ENCODE measurements around the gene PLPPR3. TPM values are rescaled to one million over a fixed set of nuclear protein-coding genes. Genes with fewer than 3 reads are reported as not detected.

The PLPPR3 gene
- total and polyA plus RNA-seq, 4 donors, result 3.1 TPM; not detected in 3

DNA sequence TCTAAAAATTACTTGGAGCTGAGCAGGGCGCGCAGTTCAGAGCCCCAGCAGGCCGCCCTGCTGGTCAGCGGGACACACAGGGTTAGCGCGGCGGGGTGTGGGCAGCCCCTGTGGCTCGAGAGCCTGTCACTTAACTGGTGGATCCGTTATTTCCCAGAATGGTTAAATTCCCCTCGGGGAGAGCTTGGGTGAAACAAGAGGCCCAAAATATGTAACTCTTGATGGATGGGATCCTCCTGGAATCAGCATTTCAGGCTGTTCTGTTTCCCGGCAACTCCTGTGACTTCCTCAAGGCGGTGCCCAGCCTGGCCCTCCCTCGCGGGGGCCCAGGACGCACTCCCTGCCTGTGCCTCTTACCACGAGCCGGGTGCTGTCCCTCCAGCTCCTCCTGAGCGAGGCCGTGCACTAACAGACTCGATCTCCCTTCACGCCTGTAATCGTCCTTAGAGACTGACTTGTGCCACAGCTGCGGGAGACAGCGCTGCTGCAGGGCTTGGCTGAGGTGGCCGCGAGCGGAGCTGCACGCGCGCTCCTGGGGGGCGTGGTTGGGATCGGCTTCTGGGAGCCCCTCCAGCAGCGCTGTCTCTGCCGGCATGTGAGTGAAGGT is 14.8 kb downstream of the PLPPR3 start:
- no peaks in the 10 kb centered on the region for H3K27me3 ChIP-seq (ENCODE audit: control insufficient read depth in 4 of 4, insufficient read depth in 4 of 4, low read length in 3 of 4)
- H3K4me1 ChIP-seq (ENCODE audit: control insufficient read depth in 4 of 4, insufficient read depth in 4 of 4, low read length in 3 of 4), result peaks cover 1 to 12% (median 5%) of the 10 kb centered on the region in 4 donors
- H3K9ac ChIP-seq (ENCODE audit: low read depth in 1 of 2, low read length in 2 of 2), result no peak overlapping the region
- H3K9me3 ChIP-seq (ENCODE audit: control insufficient read depth in 4 of 4, low read length in 3 of 4), result no peaks in the 10 kb centered on the region
- TF ChIP-seq RXRA (IDR thresholded peaks at IDR 0.05) (no peak), FOXA2 (IDR thresholded peaks at IDR 0.05) (no peak), RAD21 (IDR thresholded peaks at IDR 0.05) (no peak), NR2F2 (IDR thresholded peaks at IDR 0.05) (no peak), YY1 (IDR thresholded peaks at IDR 0.05) (no peak), SP1 (IDR thresholded peaks at IDR 0.05) (no peak), HNF4G (IDR thresholded peaks at IDR 0.05) (no peak)
- TF ChIP-seq, protein P1, sequence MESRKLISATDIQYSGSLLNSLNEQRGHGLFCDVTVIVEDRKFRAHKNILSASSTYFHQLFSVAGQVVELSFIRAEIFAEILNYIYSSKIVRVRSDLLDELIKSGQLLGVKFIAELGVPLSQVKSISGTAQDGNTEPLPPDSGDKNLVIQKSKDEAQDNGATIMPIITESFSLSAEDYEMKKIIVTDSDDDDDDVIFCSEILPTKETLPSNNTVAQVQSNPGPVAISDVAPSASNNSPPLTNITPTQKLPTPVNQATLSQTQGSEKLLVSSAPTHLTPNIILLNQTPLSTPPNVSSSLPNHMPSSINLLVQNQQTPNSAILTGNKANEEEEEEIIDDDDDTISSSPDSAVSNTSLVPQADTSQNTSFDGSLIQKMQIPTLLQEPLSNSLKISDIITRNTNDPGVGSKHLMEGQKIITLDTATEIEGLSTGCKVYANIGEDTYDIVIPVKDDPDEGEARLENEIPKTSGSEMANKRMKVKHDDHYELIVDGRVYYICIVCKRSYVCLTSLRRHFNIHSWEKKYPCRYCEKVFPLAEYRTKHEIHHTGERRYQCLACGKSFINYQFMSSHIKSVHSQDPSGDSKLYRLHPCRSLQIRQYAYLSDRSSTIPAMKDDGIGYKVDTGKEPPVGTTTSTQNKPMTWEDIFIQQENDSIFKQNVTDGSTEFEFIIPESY (IDR thresholded peaks at IDR 0.05), result no peak
- TF ChIP-seq, protein P2, sequence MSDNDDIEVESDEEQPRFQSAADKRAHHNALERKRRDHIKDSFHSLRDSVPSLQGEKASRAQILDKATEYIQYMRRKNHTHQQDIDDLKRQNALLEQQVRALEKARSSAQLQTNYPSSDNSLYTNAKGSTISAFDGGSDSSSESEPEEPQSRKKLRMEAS (IDR thresholded peaks at IDR 0.05), result no peak
- no peak for DNase-seq (ENCODE audit: low spot score)
- H3K27ac ChIP-seq (ENCODE audit: low read depth in 1 of 2, low read length in 2 of 2), result no peak overlapping the region
- peaks cover 40 to 78% (median 64%) of the 10 kb centered on the region in 4 donors for H3K36me3 ChIP-seq (ENCODE audit: control insufficient read depth in 4 of 4, insufficient read depth in 3 of 4, low read depth in 1 of 4, low read length in 3 of 4)
- no peak overlapping the region for H3K4me3 ChIP-seq (ENCODE audit: low read depth in 1 of 3, low read length in 3 of 3)
- WGBS, result 91% methylated on average over 34 of the region's 34 CpGs

DNA sequence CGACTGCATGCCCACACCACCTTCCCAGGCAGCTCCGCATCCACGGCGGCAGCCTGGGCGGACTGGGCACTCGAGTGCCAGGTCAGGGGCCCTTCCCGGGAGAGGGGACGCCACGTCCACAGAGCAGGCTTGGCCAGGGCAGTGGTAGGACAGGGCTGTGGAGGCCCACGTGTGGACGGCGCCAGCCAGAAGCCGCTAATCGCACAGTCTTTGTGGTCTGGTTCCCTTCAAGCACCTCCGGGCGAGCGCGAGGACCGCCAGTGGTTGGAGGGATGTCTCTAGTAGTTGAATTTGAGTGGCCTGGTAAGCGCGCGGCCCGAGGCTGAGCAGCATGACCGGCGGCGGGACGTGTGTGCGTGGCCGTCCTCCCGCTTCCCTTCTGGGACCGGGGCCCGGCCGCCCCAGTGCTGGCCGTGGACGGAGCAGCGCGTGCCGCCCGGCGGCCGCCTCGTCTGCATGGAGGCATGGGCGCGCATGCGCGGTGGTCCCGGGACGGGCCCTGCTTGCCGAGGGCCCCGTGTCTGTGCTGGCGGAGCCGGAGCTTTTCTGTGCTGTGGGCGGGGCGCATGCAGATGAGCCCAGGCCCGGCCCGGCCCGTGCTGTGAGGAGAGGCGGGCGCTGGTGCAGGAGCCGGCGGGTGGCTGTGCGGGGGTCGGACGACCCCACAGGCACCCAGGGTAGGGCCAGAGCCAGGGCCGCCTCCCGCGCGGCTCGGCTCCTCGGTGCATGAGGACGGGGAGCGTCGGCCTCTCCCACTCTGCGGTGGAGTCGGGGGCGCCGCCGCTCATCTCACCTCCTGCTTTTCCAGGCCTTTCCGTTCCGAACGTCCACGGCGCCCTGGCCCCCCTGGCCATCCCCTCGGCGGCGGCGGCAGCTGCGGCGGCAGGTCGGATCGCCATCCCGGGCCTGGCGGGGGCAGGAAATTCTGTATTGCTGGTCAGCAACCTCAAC is 15.9 kb downstream of the PLPPR3 start:
- Histone ChIP-seq H3K4me3 (ENCODE audit: low read depth in 1 of 3, low read length in 3 of 3) (no peak overlapping the region), H3K9me3 (ENCODE audit: control insufficient read depth in 4 of 4, low read length in 3 of 4) (no peaks in the 10 kb centered on the region), H3K9ac (ENCODE audit: low read depth in 1 of 2, low read length in 2 of 2) (no peak overlapping the region), H3K4me1 (ENCODE audit: control insufficient read depth in 4 of 4, insufficient read depth in 4 of 4, low read length in 3 of 4) (peaks cover 8 to 22% (median 15%) of the 10 kb centered on the region in 4 donors), H3K27ac (ENCODE audit: low read depth in 1 of 2, low read length in 2 of 2) (no peak overlapping the region), H3K27me3 (ENCODE audit: control insufficient read depth in 4 of 4, insufficient read depth in 4 of 4, low read length in 3 of 4) (no peaks in the 10 kb centered on the region), H3K36me3 (ENCODE audit: control insufficient read depth in 4 of 4, insufficient read depth in 3 of 4, low read depth in 1 of 4, low read length in 3 of 4) (peaks cover 38 to 67% (median 57%) of the 10 kb centered on the region in 4 donors)
- no peak for DNase-seq (ENCODE audit: low spot score)
- TF ChIP-seq, protein P2 (IDR thresholded peaks at IDR 0.05), result no peak
- no peak for TF ChIP-seq HNF4A (conservative IDR thresholded peaks at IDR 0.05)
- WGBS, result 94% methylated on average over 93 of the region's 93 CpGs

DNA sequence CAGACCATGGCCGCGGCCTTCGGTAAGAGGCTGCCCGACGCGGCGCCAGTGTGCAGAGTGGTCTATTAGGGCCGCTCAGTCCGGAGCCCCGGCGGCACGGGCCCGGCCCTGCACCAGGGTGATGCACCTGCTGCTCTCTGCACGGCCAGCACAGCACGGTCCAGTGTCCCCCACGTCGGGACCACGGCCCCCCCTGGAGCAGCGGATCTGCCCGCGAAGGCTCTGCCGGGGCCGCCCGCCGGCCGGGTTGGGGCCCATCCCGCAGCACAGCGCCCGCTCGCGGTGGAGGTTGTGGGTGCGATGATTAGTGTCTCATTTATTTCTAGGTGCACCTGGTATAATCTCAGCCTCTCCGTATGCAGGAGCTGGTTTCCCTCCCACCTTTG is 16.6 kb downstream of the PLPPR3 start:
- Histone ChIP-seq H3K9ac (ENCODE audit: low read depth in 1 of 2, low read length in 2 of 2) (no peak overlapping the region), H3K4me3 (ENCODE audit: low read depth in 1 of 3, low read length in 3 of 3) (no peak overlapping the region), H3K36me3 (ENCODE audit: control insufficient read depth in 4 of 4, insufficient read depth in 3 of 4, low read depth in 1 of 4, low read length in 3 of 4) (peaks cover 34 to 60% (median 53%) of the 10 kb centered on the region in 4 donors), H3K27me3 (ENCODE audit: control insufficient read depth in 4 of 4, insufficient read depth in 4 of 4, low read length in 3 of 4) (no peaks in the 10 kb centered on the region), H3K27ac (ENCODE audit: low read depth in 1 of 2, low read length in 2 of 2) (no peak overlapping the region), H3K9me3 (ENCODE audit: control insufficient read depth in 4 of 4, low read length in 3 of 4) (no peaks in the 10 kb centered on the region), H3K4me1 (ENCODE audit: control insufficient read depth in 4 of 4, insufficient read depth in 4 of 4, low read length in 3 of 4) (peaks cover 11 to 30% (median 22%) of the 10 kb centered on the region in 4 donors)
- WGBS, result 93% methylated on average over 33 of the region's 33 CpGs
- no peak for DNase-seq (ENCODE audit: low spot score)
- TF ChIP-seq YY1 (IDR thresholded peaks at IDR 0.05) (no peak), JUND (IDR thresholded peaks at IDR 0.05) (no peak), GABPA (IDR thresholded peaks at IDR 0.05 in 1 of 2, conservative IDR thresholded peaks at IDR 0.05 in 1 of 2) (no peak), EGR1 (IDR thresholded peaks at IDR 0.05; ENCODE audit: low read depth in 2 of 2) (no peak), FOXA2 (IDR thresholded peaks at IDR 0.05) (no peak), NR2F2 (IDR thresholded peaks at IDR 0.05) (no peak), FOXA1 (IDR thresholded peaks at IDR 0.05) (no peak)
- TF ChIP-seq, protein P1 (IDR thresholded peaks at IDR 0.05), result no peak
- TF ChIP-seq, protein P3, sequence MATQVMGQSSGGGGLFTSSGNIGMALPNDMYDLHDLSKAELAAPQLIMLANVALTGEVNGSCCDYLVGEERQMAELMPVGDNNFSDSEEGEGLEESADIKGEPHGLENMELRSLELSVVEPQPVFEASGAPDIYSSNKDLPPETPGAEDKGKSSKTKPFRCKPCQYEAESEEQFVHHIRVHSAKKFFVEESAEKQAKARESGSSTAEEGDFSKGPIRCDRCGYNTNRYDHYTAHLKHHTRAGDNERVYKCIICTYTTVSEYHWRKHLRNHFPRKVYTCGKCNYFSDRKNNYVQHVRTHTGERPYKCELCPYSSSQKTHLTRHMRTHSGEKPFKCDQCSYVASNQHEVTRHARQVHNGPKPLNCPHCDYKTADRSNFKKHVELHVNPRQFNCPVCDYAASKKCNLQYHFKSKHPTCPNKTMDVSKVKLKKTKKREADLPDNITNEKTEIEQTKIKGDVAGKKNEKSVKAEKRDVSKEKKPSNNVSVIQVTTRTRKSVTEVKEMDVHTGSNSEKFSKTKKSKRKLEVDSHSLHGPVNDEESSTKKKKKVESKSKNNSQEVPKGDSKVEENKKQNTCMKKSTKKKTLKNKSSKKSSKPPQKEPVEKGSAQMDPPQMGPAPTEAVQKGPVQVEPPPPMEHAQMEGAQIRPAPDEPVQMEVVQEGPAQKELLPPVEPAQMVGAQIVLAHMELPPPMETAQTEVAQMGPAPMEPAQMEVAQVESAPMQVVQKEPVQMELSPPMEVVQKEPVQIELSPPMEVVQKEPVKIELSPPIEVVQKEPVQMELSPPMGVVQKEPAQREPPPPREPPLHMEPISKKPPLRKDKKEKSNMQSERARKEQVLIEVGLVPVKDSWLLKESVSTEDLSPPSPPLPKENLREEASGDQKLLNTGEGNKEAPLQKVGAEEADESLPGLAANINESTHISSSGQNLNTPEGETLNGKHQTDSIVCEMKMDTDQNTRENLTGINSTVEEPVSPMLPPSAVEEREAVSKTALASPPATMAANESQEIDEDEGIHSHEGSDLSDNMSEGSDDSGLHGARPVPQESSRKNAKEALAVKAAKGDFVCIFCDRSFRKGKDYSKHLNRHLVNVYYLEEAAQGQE (IDR thresholded peaks at IDR 0.05), result no peak
- TF ChIP-seq, protein P4, sequence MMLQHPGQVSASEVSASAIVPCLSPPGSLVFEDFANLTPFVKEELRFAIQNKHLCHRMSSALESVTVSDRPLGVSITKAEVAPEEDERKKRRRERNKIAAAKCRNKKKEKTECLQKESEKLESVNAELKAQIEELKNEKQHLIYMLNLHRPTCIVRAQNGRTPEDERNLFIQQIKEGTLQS (IDR thresholded peaks at IDR 0.05), result no peak
- TF ChIP-seq, protein P2 (IDR thresholded peaks at IDR 0.05), result no peak
